B cell (primary cell): Measurements from ENCODE around the gene NDST1. TPM values are rescaled to one million over a fixed set of nuclear protein-coding genes. Genes with fewer than 3 reads are reported as not detected.

ENCODE experiments used
- ATAC-seq: fragments of 200-7000 bp; cut with Tn5 transposase; one replicate; pipeline ENCODE4 v1.10.0; 2021; ENCODE audit warnings: low read depth, mild to moderate bottlenecking, moderate number of reproducible peaks, moderate library complexity
- CTCF ChIA-PET: fragments of 350-600 bp; sonication (Branson Sonifier 250); formaldehyde crosslinking; loops from one replicate; lab custom pipeline; 2021; ENCODE audit warnings: antibody characterized with exemption, inconsistent platforms; lab: Charles Lee
- POLR2A ChIA-PET: fragments of 350-600 bp; sonication (Branson Sonifier 250); formaldehyde crosslinking; loops from one replicate; lab custom pipeline; 2021; ENCODE audit warnings: antibody characterized with exemption; lab: Charles Lee
- DNase-seq: peaks from one replicate; pipeline ENCODE4 v3.0.0; 2013
- H2AFZ ChIP-seq: 2 replicates; pipeline ENCODE4 v1.6.1; 2012; ENCODE audit warnings: mild to moderate bottlenecking, low read depth, low read length; ENCODE audit not compliant: insufficient read depth, poor library complexity, severe bottlenecking
- H3K27ac ChIP-seq, 2 donors: 1 replicate in 1 of 2; 2 replicates in 1 of 2; pipeline ENCODE4 v1.5.1; 2012 to 2013; ENCODE audit warnings: low read length in 2 of 2, mild to moderate bottlenecking in 2 of 2, moderate library complexity in 1 of 2
- H3K27me3 ChIP-seq, 4 experiments: fragments of 200-600 bp in 1 of 4; sonication (generic) in 1 of 4; replicated peaks in 1 of 4; 1 replicate in 2 of 4; 2 replicates in 2 of 4; pipeline versions ENCODE4 v1.6.1 to v1.7.0; 2013 to 2016; ENCODE audit warnings: low read length in 3 of 4, mild to moderate bottlenecking in 2 of 4, mixed read lengths in 1 of 4, moderate library complexity in 1 of 4; ENCODE audit not compliant: insufficient read depth in 4 of 4, control insufficient read depth in 3 of 4; ENCODE audit errors: control extremely low read depth in 1 of 4
- H3K36me3 ChIP-seq, 2 experiments: replicated peaks in 1 of 2; 1 replicate in 1 of 2; 2 replicates in 1 of 2; pipeline versions ENCODE4 v1.6.1 to v1.7.1; 2013; ENCODE audit warnings: low read length in 1 of 2; ENCODE audit not compliant: insufficient read depth in 2 of 2, control insufficient read depth in 1 of 2; ENCODE audit errors: control extremely low read depth in 1 of 2, extremely low read depth in 1 of 2
- H3K4me1 ChIP-seq, 2 donors: fragments of 200-600 bp in 1 of 2; sonication (generic) in 1 of 2; 1 replicate in 1 of 2; 2 replicates in 1 of 2; pipeline versions ENCODE4 v1.5.1 to v1.6.1; 2013 to 2017; ENCODE audit warnings: low read length in 2 of 2; ENCODE audit not compliant: control insufficient read depth in 2 of 2, insufficient read depth in 2 of 2
- H3K4me2 ChIP-seq: replicated peaks from 2 replicates; pipeline ENCODE3; 2012; ENCODE audit warnings: mild to moderate bottlenecking, low read depth, low read length; ENCODE audit not compliant: poor library complexity, severe bottlenecking
- H3K4me3 ChIP-seq, 5 experiments: fragments of 200-600 bp in 1 of 5; sonication (generic) in 1 of 5; 1 replicate in 3 of 5; 2 replicates in 2 of 5; pipeline versions ENCODE4 v1.5.1 to v1.7.0; 2011 to 2016; ENCODE audit warnings: low read length in 4 of 5, mild to moderate bottlenecking in 4 of 5, low read depth in 2 of 5, control low read depth in 1 of 5, moderate library complexity in 1 of 5; ENCODE audit not compliant: insufficient read depth in 1 of 5; ENCODE audit errors: control extremely low read depth in 1 of 5, extremely low read depth in 1 of 5
- H3K79me2 ChIP-seq: fragments of 200-600 bp; sonication (generic); one replicate; pipeline ENCODE4 v1.6.0; 2016; ENCODE audit warnings: low read length; ENCODE audit not compliant: control insufficient read depth, insufficient read depth
- H3K9ac ChIP-seq: fragments of 200-600 bp; sonication (generic); 2 replicates; pipeline ENCODE4 v1.6.1; 2017; ENCODE audit warnings: mild to moderate bottlenecking, low read length, moderate library complexity
- H3K9me3 ChIP-seq, 3 donors: one replicate each; pipeline versions ENCODE4 v1.6.1 to v1.7.1; 2013; ENCODE audit warnings: low read length in 2 of 3; ENCODE audit not compliant: control insufficient read depth in 2 of 3, insufficient read depth in 1 of 3; ENCODE audit errors: control extremely low read depth in 1 of 3
- H4K20me1 ChIP-seq: 2 replicates; pipeline ENCODE4 v1.6.0; 2012; ENCODE audit warnings: mild to moderate bottlenecking, low read length; ENCODE audit not compliant: insufficient read depth, control insufficient read depth, poor library complexity, severe bottlenecking
- H3K27ac Mint-ChIP-seq: one replicate; pipeline ENCODE4 v1.8.0; 2021; ENCODE audit warnings: mixed read lengths
- H3K27me3 Mint-ChIP-seq: one replicate; pipeline ENCODE4 v1.8.0; 2021; ENCODE audit warnings: mixed read lengths
- H3K4me1 Mint-ChIP-seq: one replicate; pipeline ENCODE4 v1.8.0; 2021; ENCODE audit warnings: mixed read lengths
- H3K4me3 Mint-ChIP-seq: one replicate; pipeline ENCODE4 v1.8.0; 2021; ENCODE audit warnings: mixed read lengths
- H3K9me3 Mint-ChIP-seq: one replicate; pipeline ENCODE4 v1.8.0; 2022; ENCODE audit warnings: mixed read lengths; ENCODE audit not compliant: insufficient read depth
- CTCF ChIP-seq: fragments of 200-600 bp; IDR thresholded peaks from one replicate; pipeline ENCODE4 v1.8.0; 2022; ENCODE audit warnings: antibody characterized with exemption, mild to moderate bottlenecking
- EZH2 ChIP-seq: IDR thresholded peaks from 2 replicates; pipeline ENCODE4 v1.6.1; 2012; ENCODE audit warnings: borderline replicate concordance, low read depth, mild to moderate bottlenecking, moderate library complexity, low read length; ENCODE audit not compliant: insufficient read depth, poor library complexity, severe bottlenecking
- WGBS: methylation state at CpG from one replicate; pipeline ENCODE4 v1.1.5; 2013; ENCODE audit warnings: missing lambda C conversion rate; ENCODE audit not compliant: insufficient coverage; 5-methylcytosine and 5-hydroxymethylcytosine counted together
- intact Hi-C: fragments of 100-400 bp; cut with micrococcal nuclease; formaldehyde crosslinking; loops from one replicate; pipeline ENCODE4 v1.10.0; 2022
- polyA plus RNA-seq: library from polyadenylated mRNA; depleted of rRNA; stranded (reverse); fragments of >200 nt; gene quantifications from 2 replicates; pipeline ENCODE4 v1.2.3, GENCODE V29; 2012
- total RNA-seq, 2 donors: library from RNA; stranded (reverse); fragments of 120-200 nt in 1 of 2; gene quantifications; 1 replicate in 1 of 2; 2 replicates in 1 of 2; pipeline versions ENCODE4 v1.2.3 to v1.2.4, GENCODE V29; 2013 to 2022

NDST1 gene
- total and polyA plus RNA-seq, 2 donors (not counting 1 experiment from before 2014, with no cell fraction given): 4.3 to 7.0 TPM

- Histone ChIP-seq H4K20me1 (no peaks in the 10 kb centered on the region), H3K79me2 (no peaks in the 10 kb centered on the region), H3K27me3 (peaks cover 0 to 6% (median 2%) of the 10 kb centered on the region in 4 experiments), H2AFZ (no peak overlapping the region), H3K4me2 (no peak overlapping the region), H3K36me3 (no peaks in the 10 kb centered on the region), H3K4me3 (no peak overlapping the region), H3K9ac (no peak overlapping the region), H3K4me1 (no peaks in the 10 kb centered on the region), H3K27ac (no peak overlapping the region), H3K9me3 (no peaks in the 10 kb centered on the region)
- ChIA-PET POLR2A (no interaction called here), CTCF (no interaction called here)
- no peak overlapping the region for H3K4me3 Mint-ChIP-seq
- intact Hi-C loops: no loop called here
- H3K4me1 Mint-ChIP-seq: no peaks in the 10 kb centered on the region
- TF ChIP-seq CTCF (no peak), EZH2 (no peak)
- no peak overlapping the region for H3K27ac Mint-ChIP-seq
- DNase-seq (no peak), ATAC-seq (no peak)
- peaks cover 15% of the 10 kb centered on the region for H3K27me3 Mint-ChIP-seq
- H3K9me3 Mint-ChIP-seq: no peaks in the 10 kb centered on the region
- WGBS: 90% methylated on average over 11 of the region's 12 CpGs
Observed at GRCh38 chr5:150584556-150585335, 76.8 kb downstream of the NDST1 start.

- H3K27me3 Mint-ChIP-seq: peaks cover 15% of the 10 kb centered on the region
- POLR2A ChIA-PET: interaction anchor here (0.6 kb wide), 1 partner anchor 17 kb away, joined by 3 read pairs; no protein-coding TSS in a partner anchor
Observed at GRCh38 chr5:150585781-150586341, 77.9 kb downstream of the NDST1 start.

More at GRCh38 chr5:150585781-150586341, 77.9 kb downstream of the NDST1 start:
- no peak for DNase-seq
- Histone ChIP-seq H3K79me2 (no peaks in the 10 kb centered on the region), H3K9ac (no peak overlapping the region), H3K4me2 (no peak overlapping the region), H3K27ac (no peak overlapping the region), H3K9me3 (no peaks in the 10 kb centered on the region), H3K27me3 (peaks cover 0 to 6% (median 0%) of the 10 kb centered on the region in 4 experiments), H3K4me3 (no peak overlapping the region), H4K20me1 (no peaks in the 10 kb centered on the region), H2AFZ (no peak overlapping the region), H3K4me1 (no peaks in the 10 kb centered on the region), H3K36me3 (no peaks in the 10 kb centered on the region)
- H3K4me3 Mint-ChIP-seq: no peak overlapping the region
- H3K4me1 Mint-ChIP-seq: no peaks in the 10 kb centered on the region
- no peak overlapping the region for H3K27ac Mint-ChIP-seq
- CTCF ChIA-PET: no interaction called here
- WGBS: 45% methylated on average over 9 of the region's 9 CpGs
- TF ChIP-seq EZH2 (no peak), CTCF (no peak)
- intact Hi-C loops: no loop called here
- H3K9me3 Mint-ChIP-seq: no peaks in the 10 kb centered on the region
- no peak for ATAC-seq
